ENCODE data around the gene KRTAP19-6.
"Not testable (repeated sequence)": the region's sequence is repeated elsewhere in the genome, so short reads cannot be mapped to it uniquely, and the experiment has no call there.

The KRTAP19-6 gene

GRCh38 chr21:30515681-30516080 is 26.0 kb downstream of the KRTAP19-6 start:
- no peak overlapping the region for H3K4me3 ChIP-seq (ENCODE audit: low read length)
- no peak for DNase-seq (ENCODE audit: low read depth)
- no peak for TF ChIP-seq CTCF (conservative IDR thresholded peaks at IDR 0.05; ENCODE audit: low read length)

DNA sequence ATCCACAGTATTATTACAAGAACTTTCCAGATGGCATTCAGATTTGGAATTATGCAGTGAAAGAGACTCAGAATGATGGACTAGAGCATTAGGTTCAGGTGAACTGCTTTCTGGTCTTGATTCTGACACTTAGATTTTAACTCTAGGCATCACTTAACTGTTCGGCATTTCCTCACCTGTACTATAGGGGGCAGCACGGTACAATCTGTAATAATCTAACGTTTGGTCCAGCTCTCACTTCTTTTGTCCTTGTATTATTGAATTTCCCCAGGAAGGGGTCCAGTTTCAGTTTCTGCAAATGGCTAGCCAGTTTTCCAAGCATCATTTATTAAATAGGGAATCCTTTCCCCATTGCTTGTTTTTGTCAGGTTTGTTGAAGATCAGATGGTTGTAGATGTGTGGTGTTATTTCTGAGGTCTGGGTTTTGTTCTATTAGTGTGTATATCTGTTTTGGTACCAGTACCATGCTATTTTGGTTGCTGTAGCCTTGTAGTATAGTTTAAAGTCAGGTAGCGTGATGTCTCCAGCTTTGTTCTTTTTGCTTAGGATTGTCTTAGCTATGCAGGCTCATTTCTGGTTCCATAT is 36.0 kb downstream of the KRTAP19-6 start:
- H3K4me3 ChIP-seq (ENCODE audit: low read length); DNase-seq (ENCODE audit: low read depth): not testable (repeated sequence)

DNA sequence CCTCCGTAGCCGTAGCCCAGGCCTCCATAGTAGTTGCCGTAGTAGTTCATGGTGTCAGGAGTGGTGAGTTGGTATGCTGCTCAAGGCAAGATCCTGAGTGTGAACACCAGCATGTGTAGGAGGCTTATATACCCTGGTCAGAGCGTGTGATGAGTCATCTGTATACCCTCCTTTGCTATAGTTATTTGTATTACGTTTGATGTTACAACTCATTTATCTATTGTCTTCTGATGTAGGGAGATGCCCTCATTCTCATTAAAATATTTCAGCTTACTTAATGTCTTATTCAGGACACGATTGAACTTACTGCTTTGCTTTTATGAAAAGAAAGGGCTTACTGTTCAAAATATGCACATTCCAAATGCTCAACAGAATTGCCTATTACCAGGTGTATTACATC is 39.6 kb downstream of the KRTAP19-6 start, which contains the start of gene KRTAP19-5:
TSS of gene KRTAP19-5 (minus strand) at position 101 of the 400 bp plus-strand sequence. CDS start at position 50, 51 bp downstream.
- TF ChIP-seq CTCF (conservative IDR thresholded peaks at IDR 0.05; ENCODE audit: low read length) = no peak
- no peak within 1 kb of the TSS for H3K4me3 ChIP-seq (ENCODE audit: low read length)
- DNase-seq (ENCODE audit: low read depth) = no peak

DNA sequence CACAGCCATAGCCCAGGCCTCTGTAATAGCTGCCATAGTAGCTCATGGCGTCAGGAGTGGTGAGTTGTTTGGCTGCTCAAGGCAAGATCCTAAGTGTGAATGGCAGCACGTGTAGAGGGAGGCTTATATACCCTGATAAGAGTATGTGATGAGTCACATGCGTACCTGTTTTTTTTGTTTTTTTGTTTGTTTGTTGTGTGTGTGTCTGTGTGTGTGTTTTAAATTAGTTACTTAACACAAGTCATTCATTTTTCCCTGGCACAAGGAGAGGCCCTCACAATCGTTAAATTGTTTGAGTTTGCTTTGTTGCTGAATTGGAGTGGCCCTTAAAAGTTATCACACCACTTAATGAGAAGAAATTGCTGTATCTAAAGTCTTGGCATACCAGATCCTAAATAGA is 44.6 kb downstream of the KRTAP19-6 start, which contains the start of gene KRTAP19-4:
TSS of gene KRTAP19-4 (minus strand) at position 101 of the 400 bp plus-strand sequence. CDS start at position 46, 55 bp downstream.
- DNase-seq (ENCODE audit: low read depth) = no peak
- no peak within 1 kb of the TSS for H3K4me3 ChIP-seq (ENCODE audit: low read length)
- TF ChIP-seq CTCF (conservative IDR thresholded peaks at IDR 0.05; ENCODE audit: low read length) = no peak

GRCh38 chr21:30491963-30492428 is 49.7 kb downstream of the KRTAP19-6 start, which contains the start of gene KRTAP19-3:
KRTAP19-3 (minus strand) TSS chr21:30492013; CDS start chr21:30491957, 56 bp downstream.
- TF ChIP-seq CTCF (conservative IDR thresholded peaks at IDR 0.05; ENCODE audit: low read length) = no peak
- DNase-seq (ENCODE audit: low read depth) = no peak
- H3K4me3 ChIP-seq (ENCODE audit: low read length) = no peak within 1 kb of the TSS
